ENCODE measurements around the gene TNFAIP2. TPM values are rescaled to one million over a fixed set of nuclear protein-coding genes. Genes with fewer than 3 reads are reported as not detected.
A peak's percentile ranks its signal among the peaks of the same experiment; 100 is the strongest.

TNFAIP2 gene
- total RNA-seq, 2 experiments from 2014 or later, result 1.1 to 1.2 TPM

DNA sequence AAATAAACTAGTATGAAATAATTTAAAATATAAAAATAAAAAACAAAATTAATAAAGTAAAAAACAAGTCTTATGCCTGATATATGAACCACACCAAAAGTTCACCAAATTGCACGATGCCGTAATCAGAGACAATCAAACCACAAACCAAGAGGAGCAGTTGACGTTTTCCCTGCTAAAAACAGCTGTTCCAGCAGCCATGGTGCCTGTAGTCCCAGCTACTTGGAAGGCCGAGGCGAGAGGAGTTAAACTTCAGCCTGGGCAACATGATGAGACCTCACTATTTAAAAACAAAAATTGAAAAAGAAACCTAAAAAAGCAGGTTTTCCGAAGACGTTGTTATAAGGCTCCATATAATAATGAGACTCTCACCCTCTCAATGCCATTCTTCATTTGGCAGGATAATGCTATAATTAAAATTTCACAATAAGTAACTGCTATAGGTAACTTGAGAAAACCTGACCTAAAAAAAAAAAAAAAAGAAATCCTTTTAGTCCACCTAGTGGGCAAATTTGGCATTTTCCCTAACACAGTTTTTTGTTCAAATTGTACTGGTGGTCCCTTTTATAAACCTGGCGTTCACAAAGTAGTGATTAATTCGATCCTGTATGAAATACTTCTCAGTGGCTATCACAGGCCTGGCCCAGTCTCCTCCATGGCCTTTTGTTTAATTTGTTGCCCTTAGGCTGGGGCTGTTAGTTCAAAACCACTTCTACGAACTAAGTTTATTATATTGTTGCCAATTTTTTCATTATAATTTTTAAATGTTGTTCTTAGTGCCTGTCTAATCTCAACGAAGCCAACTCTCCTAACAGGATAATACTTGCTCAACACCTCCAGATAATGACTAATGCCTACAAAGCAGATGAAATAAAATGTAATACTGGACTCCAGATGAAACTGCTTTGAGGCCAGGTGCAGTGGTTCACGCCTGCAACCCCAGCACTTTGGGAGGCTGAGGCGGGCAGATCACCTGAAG lies 62.1 kb downstream of the TNFAIP2 start:
- Mint-ChIP-seq H3K4me1 (ENCODE audit: low read depth) (peaks cover 8% of the 10 kb centered on the region), H3K4me3 (no peak overlapping the region), H3K36me3 (ENCODE audit: low read depth) (no peaks in the 10 kb centered on the region), H3K27me3 (peaks cover 34% of the 10 kb centered on the region), H3K27ac (no peak overlapping the region), H3K9me3 (no peaks in the 10 kb centered on the region)
- no peak for ATAC-seq
- CTCF ChIA-PET, result interaction anchor here (0.8 to 4.4 kb wide), 6 partner anchors 26 to 110 kb away, joined by 3 to 35 read pairs (median 4); no protein-coding TSS in a partner anchor
- intact Hi-C loops (cut with micrococcal nuclease), result loop anchor here (10.0 kb wide), 1 partner anchor 109 kb away; no protein-coding TSS in a partner anchor
- POLR2A ChIA-PET, result no interaction called here
- no peak for DNase-seq
- TF ChIP-seq, protein P1, sequence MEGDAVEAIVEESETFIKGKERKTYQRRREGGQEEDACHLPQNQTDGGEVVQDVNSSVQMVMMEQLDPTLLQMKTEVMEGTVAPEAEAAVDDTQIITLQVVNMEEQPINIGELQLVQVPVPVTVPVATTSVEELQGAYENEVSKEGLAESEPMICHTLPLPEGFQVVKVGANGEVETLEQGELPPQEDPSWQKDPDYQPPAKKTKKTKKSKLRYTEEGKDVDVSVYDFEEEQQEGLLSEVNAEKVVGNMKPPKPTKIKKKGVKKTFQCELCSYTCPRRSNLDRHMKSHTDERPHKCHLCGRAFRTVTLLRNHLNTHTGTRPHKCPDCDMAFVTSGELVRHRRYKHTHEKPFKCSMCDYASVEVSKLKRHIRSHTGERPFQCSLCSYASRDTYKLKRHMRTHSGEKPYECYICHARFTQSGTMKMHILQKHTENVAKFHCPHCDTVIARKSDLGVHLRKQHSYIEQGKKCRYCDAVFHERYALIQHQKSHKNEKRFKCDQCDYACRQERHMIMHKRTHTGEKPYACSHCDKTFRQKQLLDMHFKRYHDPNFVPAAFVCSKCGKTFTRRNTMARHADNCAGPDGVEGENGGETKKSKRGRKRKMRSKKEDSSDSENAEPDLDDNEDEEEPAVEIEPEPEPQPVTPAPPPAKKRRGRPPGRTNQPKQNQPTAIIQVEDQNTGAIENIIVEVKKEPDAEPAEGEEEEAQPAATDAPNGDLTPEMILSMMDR (IDR thresholded peaks at IDR 0.05), result peak; percentile 82

DNA sequence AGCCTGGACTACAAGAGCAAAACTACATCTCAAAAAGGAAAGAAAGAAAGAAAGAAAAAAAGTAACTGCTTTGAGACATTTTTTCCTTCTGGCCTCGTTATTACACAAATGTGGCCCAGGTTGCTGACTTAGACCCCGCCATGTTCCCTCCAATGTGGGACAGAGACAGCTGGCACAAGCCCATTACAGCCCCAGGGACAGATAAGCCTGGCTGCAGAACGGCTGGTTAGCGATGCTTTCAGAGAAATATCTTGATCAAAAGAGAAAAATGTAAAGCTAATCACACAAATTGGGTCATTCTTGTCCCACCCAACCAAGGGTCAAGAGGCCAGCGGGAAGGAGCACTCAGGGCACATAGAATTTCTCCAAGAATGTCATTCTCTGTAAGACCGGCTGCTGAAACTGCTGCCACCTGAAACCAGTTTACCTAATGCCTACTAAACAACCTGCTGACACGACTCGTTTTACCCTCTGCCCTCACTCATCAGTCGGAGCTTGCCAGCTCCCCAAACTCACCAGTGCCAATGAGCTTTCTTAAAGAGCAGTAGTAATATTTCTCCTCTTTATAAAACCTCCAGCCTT lies 63.1 kb downstream of the TNFAIP2 start:
- no peak for DNase-seq
- ATAC-seq, result no peak
- no peak overlapping the region for H3K27ac Mint-ChIP-seq
- TF ChIP-seq, protein P1 (IDR thresholded peaks at IDR 0.05), result no peak
- peaks cover 39% of the 10 kb centered on the region for H3K27me3 Mint-ChIP-seq
- H3K4me1 Mint-ChIP-seq (ENCODE audit: low read depth), result peaks cover 8% of the 10 kb centered on the region
- intact Hi-C loops (cut with micrococcal nuclease), result loop anchor here (10.0 kb wide), 1 partner anchor 108 kb away; no protein-coding TSS in a partner anchor
- ChIA-PET POLR2A (no interaction called here), CTCF (interaction anchor here (1.0 to 1.5 kb wide), 2 partner anchors 81 to 99 kb away, joined by 3 to 12 read pairs; no protein-coding TSS in a partner anchor)
- no peak overlapping the region for H3K4me3 Mint-ChIP-seq
- H3K36me3 Mint-ChIP-seq (ENCODE audit: low read depth), result no peaks in the 10 kb centered on the region
- H3K9me3 Mint-ChIP-seq, result no peaks in the 10 kb centered on the region

Other genes starting within 250 kb of the TNFAIP2 start
- 1 to 10 TPM; 1.0 to 1.4 TPM for gene AMN, start 200.8 kb upstream of the TNFAIP2 start, total RNA-seq
- gene CDC42BPB, start 65.9 kb upstream of the TNFAIP2 start, total RNA-seq, result under 1 TPM; 0.72 to 0.96 TPM
- not detected for gene LBHD2, start 39.3 kb upstream of the TNFAIP2 start, total RNA-seq
- gene EXOC3L4, start 28.7 kb upstream of the TNFAIP2 start, total RNA-seq, result not detected
- 100 to 1,000 TPM; 202 to 207 TPM for gene EIF5, start 210.8 kb downstream of the TNFAIP2 start, total RNA-seq